HG03439 (cell line): ENCODE data around the gene DOK4.
"Not testable (repeated sequence)": the region's sequence is repeated elsewhere in the genome, so short reads cannot be mapped to it uniquely, and the experiment has no call there.

Source experiments
- ATAC-seq: cut with Tn5 transposase; IDR thresholded peaks from one replicate; pipeline ENCODE4 v1.9.1; 2021; ENCODE audit warnings: mild to moderate bottlenecking, moderate library complexity; ENCODE audit not compliant: unreplicated experiment

DOK4 gene

GRCh38 chr16:57452021-57452420, 34.3 kb downstream of the DOK4 start:
- ATAC-seq, result no peak

- peak; percentile 93 for ATAC-seq
These were observed 38.9 kb downstream of the DOK4 start, which contains the start of the genes CIAPIN1 and COQ9 for GRCh38 chr16:57447186-57447962. Gene CIAPIN1 (minus strand): TSS chr16:57447385. CDS start chr16:57440928, 6,457 bp downstream. Gene COQ9 (plus strand): TSS chr16:57447479. CDS start chr16:57447506, 27 bp downstream.

- ATAC-seq, result peak; percentile 34
These were observed 39.6 kb downstream of the DOK4 start for GRCh38 chr16:57446531-57447185.

- no peak for ATAC-seq
These were observed 40.8 kb downstream of the DOK4 start for GRCh38 chr16:57445510-57445909.

- ATAC-seq, result no peak
These were observed 41.6 kb downstream of the DOK4 start for GRCh38 chr16:57444711-57445110.

GRCh38 chr16:57440551-57440950, 45.7 kb downstream of the DOK4 start:
- ATAC-seq, result not testable (repeated sequence)

- ATAC-seq, result not testable (repeated sequence)
These were observed 46.3 kb downstream of the DOK4 start for GRCh38 chr16:57439947-57440346.

- ATAC-seq, result no peak
These were observed 50.5 kb downstream of the DOK4 start for GRCh38 chr16:57435838-57436237.

GRCh38 chr16:57434003-57434402, 52.3 kb downstream of the DOK4 start:
- ATAC-seq, result no peak

GRCh38 chr16:57432989-57433388, 53.3 kb downstream of the DOK4 start:
- no peak for ATAC-seq

- no peak for ATAC-seq
These were observed 53.8 kb downstream of the DOK4 start for GRCh38 chr16:57432505-57432904.

- no peak for ATAC-seq
These were observed 55.3 kb downstream of the DOK4 start for GRCh38 chr16:57430955-57431354.

- ATAC-seq, result no peak
These were observed 58.5 kb downstream of the DOK4 start for GRCh38 chr16:57427824-57428223.

- ATAC-seq, result no peak
These were observed 59.0 kb downstream of the DOK4 start for GRCh38 chr16:57427307-57427706.

- ATAC-seq, result no peak
These were observed 59.9 kb downstream of the DOK4 start for GRCh38 chr16:57426356-57426755.

GRCh38 chr16:57424583-57424982, 61.7 kb downstream of the DOK4 start:
- ATAC-seq, result no peak

GRCh38 chr16:57423152-57423551, 63.1 kb downstream of the DOK4 start:
- no peak for ATAC-seq

- ATAC-seq, result no peak
These were observed 64.0 kb downstream of the DOK4 start for GRCh38 chr16:57422026-57422944.
